ENCODE data around the gene P4HTM.
A peak's percentile ranks its signal among the peaks of the same experiment; 100 is the strongest.

P4HTM gene

GRCh38 chr3:48952510-48953118 is 37.4 kb upstream of the P4HTM start:
- peak; percentile 49 for TF ChIP-seq CTCF (IDR thresholded peaks at IDR 0.05; ENCODE audit: control insufficient read depth, insufficient read depth, low read depth, low read length, missing control alignments)
- DNase-seq (ENCODE audit: low read depth): no peak
- H3K4me3 ChIP-seq (ENCODE audit: control insufficient read depth, low read depth, low read length): no peak overlapping the region

- no peak for TF ChIP-seq CTCF (IDR thresholded peaks at IDR 0.05; ENCODE audit: control insufficient read depth, insufficient read depth, low read depth, low read length, missing control alignments)
- DNase-seq (ENCODE audit: low read depth): no peak
- H3K4me3 ChIP-seq (ENCODE audit: control insufficient read depth, low read depth, low read length): no peak overlapping the region
Measured at GRCh38 chr3:48957006-48957705, 32.9 kb upstream of the P4HTM start.

GRCh38 chr3:48960841-48961413 is 29.1 kb upstream of the P4HTM start:
- TF ChIP-seq CTCF (IDR thresholded peaks at IDR 0.05; ENCODE audit: control insufficient read depth, insufficient read depth, low read depth, low read length, missing control alignments): no peak
- no peak overlapping the region for H3K4me3 ChIP-seq (ENCODE audit: control insufficient read depth, low read depth, low read length)
- DNase-seq (ENCODE audit: low read depth): no peak

GRCh38 chr3:48962340-48962739 is 27.7 kb upstream of the P4HTM start:
- no peak for TF ChIP-seq CTCF (IDR thresholded peaks at IDR 0.05; ENCODE audit: control insufficient read depth, insufficient read depth, low read depth, low read length, missing control alignments)
- DNase-seq (ENCODE audit: low read depth): no peak
- no peak overlapping the region for H3K4me3 ChIP-seq (ENCODE audit: control insufficient read depth, low read depth, low read length)

GRCh38 chr3:48962939-48963338 is 27.1 kb upstream of the P4HTM start:
- H3K4me3 ChIP-seq (ENCODE audit: control insufficient read depth, low read depth, low read length): no peak overlapping the region
- DNase-seq (ENCODE audit: low read depth): no peak
- no peak for TF ChIP-seq CTCF (IDR thresholded peaks at IDR 0.05; ENCODE audit: control insufficient read depth, insufficient read depth, low read depth, low read length, missing control alignments)

GRCh38 chr3:48963591-48963990 is 26.4 kb upstream of the P4HTM start:
- no peak for DNase-seq (ENCODE audit: low read depth)
- H3K4me3 ChIP-seq (ENCODE audit: control insufficient read depth, low read depth, low read length): no peak overlapping the region
- TF ChIP-seq CTCF (IDR thresholded peaks at IDR 0.05; ENCODE audit: control insufficient read depth, insufficient read depth, low read depth, low read length, missing control alignments): no peak
